Measurements from ENCODE around the gene METAP2. TPM values are rescaled to one million over a fixed set of nuclear protein-coding genes. Genes with fewer than 3 reads are reported as not detected.

Gene METAP2
- 78.8 and 80.8 TPM in 2 replicates for total RNA-seq

GRCh38 chr12:95473884-95474659, at the start of gene METAP2:
Gene METAP2, plus strand, starts transcription at chr12:95474152. Its CDS starts 28 bp downstream, at chr12:95474180.

DNA sequence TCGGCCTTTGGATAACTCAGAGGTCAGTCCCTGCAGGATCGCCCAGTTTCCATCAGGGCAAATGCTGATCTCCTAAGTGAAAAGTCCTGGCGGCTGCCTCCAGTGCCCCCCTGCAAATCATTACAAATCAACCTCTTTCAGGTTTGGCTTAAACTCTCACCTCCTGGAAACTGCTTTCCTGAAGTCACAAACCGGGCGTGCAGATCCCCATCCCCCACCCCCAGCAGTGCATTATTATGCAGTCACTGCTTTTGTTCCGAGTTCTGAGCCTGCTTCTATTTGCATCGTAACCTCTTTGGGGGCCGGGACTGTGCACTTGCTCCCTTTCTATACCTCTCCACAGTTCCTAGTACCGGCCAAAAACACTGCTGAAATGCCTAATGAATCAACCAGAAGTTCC, 77.4 kb downstream of the METAP2 start, which contains the start of gene USP44:
USP44 (minus strand) TSS at position 172 of the 400 bp plus-strand sequence. CDS start 17,220 bp downstream, outside the sequence.

Small RNAs within 50 kb of the gene (small RNA-seq; reads per million reads assigned to genes)
- gene RNU6-735P = 0.22 reads per million

Other genes with a start within 250 kb of the METAP2 start
- gene USP44, start 77.3 kb downstream of the METAP2 start, total RNA-seq = 0.73 and 0.78 TPM in 2 replicates